Stimulated activated CD4-positive, alpha-beta T cell treated with anti-CD3 and anti-CD28 coated beads, Interleukin-4, amount 100 ng/mL, for 48 hours (primary cell): ENCODE results near the gene SLX9.

ENCODE experiments used
- DNase-seq, 2 donors: peaks; one replicate each; pipeline ENCODE4 v3.0.0-alpha.2; 2020; ENCODE audit warnings: low read depth in 2 of 2

SLX9 gene

GRCh38 chr21:44947111-44947929 lies 7.5 kb downstream of the SLX9 start:
- DNase-seq: no peak

GRCh38 chr21:44947930-44948331 lies 8.1 kb downstream of the SLX9 start:
- DNase-seq: no peak

DNA sequence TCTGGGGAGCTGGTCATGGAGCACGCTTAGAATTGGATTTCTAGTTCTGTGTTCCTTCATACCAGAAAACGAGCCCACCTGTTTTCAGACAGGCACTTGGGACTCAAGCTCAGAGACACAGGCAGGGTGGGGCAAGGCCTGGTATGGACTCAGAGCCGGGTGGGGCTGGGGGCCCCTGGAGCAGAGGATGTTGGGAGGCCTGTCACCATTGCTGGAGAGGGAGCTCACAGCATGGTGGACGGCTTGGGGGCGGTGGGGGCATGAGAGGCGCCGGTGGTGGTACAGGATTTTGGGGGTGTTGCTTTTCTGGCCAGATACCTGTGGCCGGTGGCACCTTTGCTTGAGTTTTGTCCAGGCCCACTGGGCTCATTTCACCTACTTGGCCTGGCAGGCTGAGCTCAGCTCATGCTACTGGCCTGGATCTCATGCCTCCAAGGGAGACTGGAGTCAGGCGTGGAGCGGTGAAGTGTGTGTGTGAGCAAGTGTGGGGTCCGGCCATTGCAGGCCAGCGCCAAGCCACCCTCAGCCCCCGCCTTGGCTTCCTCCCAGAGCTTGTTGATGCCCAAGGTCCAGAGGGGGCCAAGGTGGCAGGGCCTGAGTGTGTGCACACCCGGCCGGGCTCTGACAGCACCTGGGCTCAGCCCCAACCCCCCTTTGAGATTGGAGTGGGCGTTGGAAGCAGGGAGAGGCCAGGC lies 8.7 kb downstream of the SLX9 start:
- DNase-seq: no peak

- no peak for DNase-seq
Measured at GRCh38 chr21:44949161-44949778, 9.4 kb downstream of the SLX9 start.

- DNase-seq: peak; percentile 73 to 83
Measured at GRCh38 chr21:44949779-44950198, 10.0 kb downstream of the SLX9 start.

DNA sequence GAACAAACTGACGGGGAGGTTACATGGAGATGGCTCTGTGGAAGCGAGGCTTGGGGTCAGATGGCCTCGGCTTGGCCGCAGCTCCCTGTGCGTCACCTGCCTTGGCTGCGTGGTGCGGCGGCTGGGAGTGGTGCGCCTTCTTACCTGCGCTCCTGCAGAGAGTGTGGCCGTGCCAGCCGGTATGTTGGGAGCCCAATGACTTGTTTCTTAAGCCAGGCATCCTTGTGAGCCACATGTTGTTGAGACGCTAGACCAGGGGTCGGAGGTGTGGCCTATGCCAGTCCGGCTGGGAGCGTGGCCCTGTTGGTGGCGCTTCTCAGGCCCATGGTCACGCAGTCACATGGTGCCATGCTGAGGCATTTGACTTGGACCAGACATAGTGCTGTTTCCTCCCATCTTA lies 10.5 kb downstream of the SLX9 start:
- DNase-seq: no peak

GRCh38 chr21:44951186-44951915 lies 11.5 kb downstream of the SLX9 start:
- no peak for DNase-seq

DNA sequence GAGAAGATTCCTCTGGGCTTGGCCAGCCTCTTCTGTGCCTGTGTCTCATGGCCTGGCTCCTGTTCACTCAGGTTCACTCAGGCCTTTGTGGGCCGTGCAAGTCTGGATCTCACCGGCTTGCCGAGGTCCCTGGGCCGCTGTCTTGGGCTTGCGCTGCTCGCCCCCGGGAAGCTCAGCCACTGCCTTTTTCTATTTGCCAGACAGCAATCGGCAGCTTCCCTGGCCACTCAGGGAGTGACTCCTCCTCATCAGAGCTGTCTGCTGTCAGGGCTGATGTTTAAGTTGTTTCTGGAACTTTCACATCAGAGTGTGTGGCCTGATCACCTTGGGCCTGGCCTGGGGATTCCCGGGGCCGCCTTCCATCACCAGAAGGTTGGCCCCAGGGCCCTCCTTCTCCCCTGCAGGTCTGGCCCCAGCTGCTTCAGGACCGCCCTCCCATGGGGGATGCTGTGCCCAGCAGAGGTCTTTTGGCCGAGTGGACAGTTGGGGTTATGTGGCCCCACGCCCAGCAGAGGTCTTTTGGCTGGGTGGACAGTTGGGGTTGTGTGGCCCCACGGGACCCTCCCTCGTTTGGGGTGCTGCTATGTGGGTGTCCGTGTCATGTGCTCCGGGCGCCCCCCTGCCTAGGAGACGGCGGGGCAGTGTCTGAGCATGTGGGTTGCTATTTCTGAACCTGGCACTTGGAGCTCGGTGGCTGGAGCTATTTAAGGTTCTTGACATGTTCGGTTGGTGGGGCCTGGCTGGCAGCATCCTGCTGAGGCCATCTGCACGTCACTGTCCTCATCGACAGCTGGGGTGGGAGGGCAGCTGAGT lies 12.5 kb downstream of the SLX9 start:
- DNase-seq: no peak

- DNase-seq: no peak
Measured at GRCh38 chr21:44952929-44953627, 13.2 kb downstream of the SLX9 start.

- DNase-seq: no peak
Measured at GRCh38 chr21:44953628-44954021, 13.8 kb downstream of the SLX9 start.

DNA sequence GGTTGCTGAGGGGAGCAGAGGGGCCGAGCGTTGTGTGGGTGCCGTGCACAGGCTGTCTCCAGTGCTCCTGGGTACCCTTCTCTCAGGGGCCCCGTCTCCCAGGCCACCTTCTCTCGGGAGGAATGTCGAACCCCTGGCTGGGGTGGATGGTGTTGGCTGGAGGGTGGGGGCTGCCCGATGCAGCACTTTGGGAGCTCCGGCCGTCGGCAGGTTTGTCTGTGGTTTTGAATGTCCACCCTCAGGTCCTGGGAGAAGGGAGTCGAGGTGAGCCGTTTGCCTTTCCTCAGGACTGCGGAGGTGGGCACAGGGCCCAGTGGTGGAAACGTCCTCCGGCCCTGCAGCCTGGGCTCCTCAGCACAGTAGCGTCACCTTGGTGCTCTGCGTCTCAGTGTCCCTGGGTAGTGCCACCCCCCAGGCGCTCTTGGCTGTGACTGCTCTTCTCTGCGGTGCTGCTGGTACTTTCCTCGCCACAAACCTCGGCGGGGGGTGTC lies 14.5 kb downstream of the SLX9 start:
- no peak for DNase-seq

GRCh38 chr21:44955141-44955797 lies 15.4 kb downstream of the SLX9 start:
- no peak for DNase-seq

GRCh38 chr21:44955798-44956175 lies 16.0 kb downstream of the SLX9 start:
- no peak for DNase-seq

GRCh38 chr21:44956356-44957046 lies 16.7 kb downstream of the SLX9 start:
- no peak for DNase-seq

DNA sequence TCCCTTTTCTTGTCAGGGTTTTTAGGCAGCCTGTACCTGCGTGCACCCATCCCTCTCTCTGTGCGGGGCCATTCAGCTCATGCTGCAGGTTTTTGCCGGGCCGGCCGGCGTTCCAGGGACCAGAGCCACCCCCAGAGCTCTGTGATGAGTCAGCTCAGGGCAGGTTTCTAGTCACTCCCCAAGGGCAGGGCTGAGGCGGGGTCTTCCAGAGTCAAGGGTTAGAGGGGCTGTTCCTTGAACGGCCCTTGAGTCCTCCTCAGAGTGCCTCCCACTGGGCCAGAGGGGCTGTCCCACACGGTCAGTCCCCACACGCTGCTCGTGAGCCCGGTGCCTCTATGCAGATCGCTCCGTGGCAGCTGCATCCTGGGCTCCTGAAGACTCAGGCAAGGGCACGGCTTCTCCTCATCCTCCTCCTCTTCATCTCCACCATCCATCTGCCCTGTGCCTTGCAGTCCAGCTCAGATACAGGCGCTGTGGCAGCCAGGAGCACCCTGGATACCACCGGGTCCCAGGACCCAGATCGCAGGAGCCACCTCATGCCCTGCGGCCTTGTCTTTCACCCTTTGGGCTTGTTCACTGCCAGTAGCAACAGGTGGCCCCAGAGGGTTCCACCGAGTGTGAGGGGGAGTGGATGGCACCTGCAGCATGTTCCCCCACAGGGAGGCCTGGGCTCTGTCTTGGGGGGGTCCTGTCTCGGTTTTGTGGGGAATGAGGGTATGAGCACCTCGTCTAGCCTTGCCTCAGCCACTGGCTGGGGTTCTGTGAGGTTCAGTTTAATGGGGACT lies 17.4 kb downstream of the SLX9 start:
- no peak for DNase-seq

- DNase-seq: no peak
Measured at GRCh38 chr21:44957901-44958451, 18.1 kb downstream of the SLX9 start.

GRCh38 chr21:44958471-44959191 lies 18.8 kb downstream of the SLX9 start:
- no peak for DNase-seq
